AG10803 (cell line): ENCODE results near the gene CRYGB.
"Not testable (repeated sequence)": the region's sequence is repeated elsewhere in the genome, so short reads cannot be mapped to it uniquely, and the experiment has no call there.

Experiments used
- DNase-seq: peaks from one replicate; pipeline ENCODE4 v3.0.0; 2010; ENCODE audit warnings: low read depth
- H3K4me3 ChIP-seq: 2 replicates; pipeline ENCODE4 v1.5.1; 2011; ENCODE audit warnings: mild to moderate bottlenecking, low read length, control low read depth
- CTCF ChIP-seq: conservative IDR thresholded peaks from 2 replicates; pipeline ENCODE4 v1.5.1; 2011; ENCODE audit warnings: mild to moderate bottlenecking, low read length, control low read depth, inconsistent platforms

CRYGB gene

GRCh38 chr2:208142925-208143799 lies 2.8 kb downstream of the CRYGB start:
- no peak for DNase-seq
- H3K4me3 ChIP-seq: no peak overlapping the region
- TF ChIP-seq CTCF: no peak

GRCh38 chr2:208142240-208142924 lies 3.6 kb downstream of the CRYGB start:
- TF ChIP-seq CTCF: no peak
- peak; percentile 3 for DNase-seq
- H3K4me3 ChIP-seq: no peak overlapping the region

GRCh38 chr2:208139447-208139846 lies 6.5 kb downstream of the CRYGB start:
- no peak for DNase-seq
- H3K4me3 ChIP-seq: no peak overlapping the region
- TF ChIP-seq CTCF: no peak

- not testable (repeated sequence) for DNase-seq, H3K4me3 ChIP-seq
Measured at GRCh38 chr2:208138334-208138733, 7.6 kb downstream of the CRYGB start.

GRCh38 chr2:208136716-208137094 lies 9.3 kb downstream of the CRYGB start:
- no peak for TF ChIP-seq CTCF
- no peak overlapping the region for H3K4me3 ChIP-seq
- no peak for DNase-seq

- no peak for DNase-seq
- no peak for TF ChIP-seq CTCF
- H3K4me3 ChIP-seq: no peak overlapping the region
Measured at GRCh38 chr2:208135794-208136715, 9.9 kb downstream of the CRYGB start.

GRCh38 chr2:208134928-208135586 lies 10.9 kb downstream of the CRYGB start:
- no peak for DNase-seq
- TF ChIP-seq CTCF: no peak
- no peak overlapping the region for H3K4me3 ChIP-seq
